Esophagus muscularis mucosa (tissue), 3 donors: Measurements from ENCODE around the gene TMEM97.

ENCODE experiments used
- POLR2A ChIP-seq: fragments of 450-650 bp; IDR thresholded peaks from one replicate; pipeline ENCODE4 v1.6.1; 2017; ENCODE audit warnings: antibody characterized with exemption, moderate library complexity, mild to moderate bottlenecking, low read depth
- TF ChIP-seq, protein P1 (sequence below), 3 experiments: fragments of 200-600 bp in 2 of 3; fragments of 450-650 bp in 1 of 3; sonication (generic) in 2 of 3; IDR thresholded peaks; one replicate each; pipeline ENCODE4 v1.5.1; 2017 to 2019; ENCODE audit warnings: antibody characterized with exemption in 3 of 3, mild to moderate bottlenecking in 2 of 3, moderate library complexity in 1 of 3

DNA sequence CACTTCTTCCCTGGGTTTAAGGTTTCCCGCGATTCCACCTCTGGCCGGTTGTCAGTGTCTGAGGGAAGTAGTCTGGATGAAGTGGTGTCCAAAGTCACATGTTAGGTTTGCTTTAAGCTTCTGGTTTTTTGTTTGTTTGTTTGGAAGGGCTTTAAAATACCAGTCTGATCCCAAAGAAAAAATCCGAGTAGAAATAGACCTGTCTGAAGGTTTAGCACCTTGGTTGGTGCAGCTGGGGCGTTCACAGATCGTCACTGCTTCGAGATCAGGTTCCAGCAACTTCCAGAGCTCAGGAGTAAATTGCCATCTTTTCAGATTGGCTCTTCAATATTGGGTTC lies 567 bp downstream of the TMEM97 start:
- TF ChIP-seq POLR2A, result no peak
- TF ChIP-seq, protein P1, sequence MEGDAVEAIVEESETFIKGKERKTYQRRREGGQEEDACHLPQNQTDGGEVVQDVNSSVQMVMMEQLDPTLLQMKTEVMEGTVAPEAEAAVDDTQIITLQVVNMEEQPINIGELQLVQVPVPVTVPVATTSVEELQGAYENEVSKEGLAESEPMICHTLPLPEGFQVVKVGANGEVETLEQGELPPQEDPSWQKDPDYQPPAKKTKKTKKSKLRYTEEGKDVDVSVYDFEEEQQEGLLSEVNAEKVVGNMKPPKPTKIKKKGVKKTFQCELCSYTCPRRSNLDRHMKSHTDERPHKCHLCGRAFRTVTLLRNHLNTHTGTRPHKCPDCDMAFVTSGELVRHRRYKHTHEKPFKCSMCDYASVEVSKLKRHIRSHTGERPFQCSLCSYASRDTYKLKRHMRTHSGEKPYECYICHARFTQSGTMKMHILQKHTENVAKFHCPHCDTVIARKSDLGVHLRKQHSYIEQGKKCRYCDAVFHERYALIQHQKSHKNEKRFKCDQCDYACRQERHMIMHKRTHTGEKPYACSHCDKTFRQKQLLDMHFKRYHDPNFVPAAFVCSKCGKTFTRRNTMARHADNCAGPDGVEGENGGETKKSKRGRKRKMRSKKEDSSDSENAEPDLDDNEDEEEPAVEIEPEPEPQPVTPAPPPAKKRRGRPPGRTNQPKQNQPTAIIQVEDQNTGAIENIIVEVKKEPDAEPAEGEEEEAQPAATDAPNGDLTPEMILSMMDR (IDR thresholded peaks at IDR 0.05), result no peak
